Natural killer cell (primary cell): Measurements from ENCODE around the gene MAVS. TPM values are rescaled to one million over a fixed set of nuclear protein-coding genes. Genes with fewer than 3 reads are reported as not detected.
A peak's percentile ranks its signal among the peaks of the same experiment; 100 is the strongest.
"Not testable (repeated sequence)": the region's sequence is repeated elsewhere in the genome, so short reads cannot be mapped to it uniquely, and the experiment has no call there.

Experiments
- ATAC-seq, 3 donors: fragments of 150-1000 bp in 2 of 3; fragments of 200-7000 bp in 1 of 3; cut with Tn5 transposase; 1 replicate in 1 of 3; 2 replicates in 2 of 3; pipeline ENCODE4 v1.10.0; 2021; ENCODE audit warnings: mild to moderate bottlenecking in 2 of 3, moderate library complexity in 2 of 3
- DNase-seq, 2 donors: peaks; one replicate each; pipeline versions ENCODE4 v3.0.0 to v3.0.0-alpha.2; 2013 to 2021; ENCODE audit warnings: mixed read lengths in 1 of 2
- H3K27ac ChIP-seq: one replicate; pipeline ENCODE4 v1.5.1; 2013; ENCODE audit warnings: mild to moderate bottlenecking, low read length
- H3K27me3 ChIP-seq: one replicate; pipeline ENCODE4 v1.6.1; 2013; ENCODE audit warnings: low read length; ENCODE audit not compliant: control insufficient read depth, insufficient read depth
- H3K36me3 ChIP-seq: one replicate; pipeline ENCODE4 v1.6.1; 2013; ENCODE audit warnings: low read length; ENCODE audit not compliant: control insufficient read depth, insufficient read depth
- H3K4me1 ChIP-seq: one replicate; pipeline ENCODE4 v1.6.1; 2013; ENCODE audit warnings: low read length; ENCODE audit not compliant: control insufficient read depth, insufficient read depth
- H3K4me3 ChIP-seq: one replicate; pipeline ENCODE4 v1.5.1; 2013; ENCODE audit warnings: low read length
- H3K9me3 ChIP-seq: one replicate; pipeline ENCODE4 v1.6.1; 2013; ENCODE audit warnings: low read length; ENCODE audit not compliant: control insufficient read depth, insufficient read depth
- H3K27ac Mint-ChIP-seq, 2 donors: one replicate each; pipeline ENCODE4 v1.8.0; 2022; ENCODE audit warnings: mild to moderate bottlenecking in 2 of 2, mixed read lengths in 2 of 2, moderate library complexity in 1 of 2
- H3K27me3 Mint-ChIP-seq, 2 donors: one replicate each; pipeline ENCODE4 v1.8.0; 2022; ENCODE audit warnings: low read depth in 2 of 2, mixed read lengths in 2 of 2
- H3K36me3 Mint-ChIP-seq: one replicate; pipeline ENCODE4 v1.8.0; 2022; ENCODE audit warnings: mixed read lengths
- H3K4me1 Mint-ChIP-seq, 2 donors: one replicate each; pipeline ENCODE4 v1.8.0; 2022; ENCODE audit warnings: mixed read lengths in 2 of 2
- H3K4me3 Mint-ChIP-seq: one replicate; pipeline ENCODE4 v1.8.0; 2022; ENCODE audit warnings: mild to moderate bottlenecking, moderate library complexity, mixed read lengths
- H3K9me3 Mint-ChIP-seq, 2 donors: one replicate each; pipeline ENCODE4 v1.8.0; 2022; ENCODE audit warnings: mixed read lengths in 2 of 2
- CTCF ChIP-seq: fragments of 200-600 bp; IDR thresholded peaks from one replicate; pipeline ENCODE4 v1.8.0; 2022; ENCODE audit warnings: antibody characterized with exemption
- WGBS: methylation state at CpG from one replicate; pipeline ENCODE4 v1.1.7; 2013; ENCODE audit warnings: missing lambda C conversion rate; ENCODE audit not compliant: insufficient coverage; 5-methylcytosine and 5-hydroxymethylcytosine counted together
- intact Hi-C: fragments of 100-400 bp; cut with micrococcal nuclease; formaldehyde crosslinking; loops from one replicate; pipeline ENCODE4 v1.14.2; 2022
- total RNA-seq, 4 donors: library from RNA; stranded (reverse); fragments of 120-200 nt in 1 of 4; gene quantifications; one replicate each; pipeline versions ENCODE4 v1.2.3 to v1.2.4, GENCODE V29; 2013 to 2022

Gene MAVS
- total RNA-seq, 3 donors from 2014 or later (not counting 1 experiment from before 2014, with no cell fraction given) = 23.1 to 30.8 (median 26.4) TPM

- Histone ChIP-seq H3K27me3 (no peaks in the 10 kb centered on the region), H3K4me3 (no peak overlapping the region), H3K9me3 (no peaks in the 10 kb centered on the region), H3K27ac (no peak overlapping the region), H3K4me1 (peaks cover 20% of the 10 kb centered on the region), H3K36me3 (no peaks in the 10 kb centered on the region)
- DNase-seq = no peak
- no peak for TF ChIP-seq CTCF
- intact Hi-C loops = no loop called here
- H3K4me3 Mint-ChIP-seq = no peak overlapping the region
- H3K4me1 Mint-ChIP-seq = peaks cover 3 to 17% of the 10 kb centered on the region in 2 donors
- H3K27ac Mint-ChIP-seq = no peak overlapping the region
- WGBS = 69% methylated on average over 5 of the region's 5 CpGs
- no peaks in the 10 kb centered on the region for H3K9me3 Mint-ChIP-seq
- no peaks in the 10 kb centered on the region for H3K36me3 Mint-ChIP-seq
- ATAC-seq = no peak
- no peaks in the 10 kb centered on the region for H3K27me3 Mint-ChIP-seq
Observed at GRCh38 chr20:3843490-3843889, 3.1 kb upstream of the MAVS start.

DNA sequence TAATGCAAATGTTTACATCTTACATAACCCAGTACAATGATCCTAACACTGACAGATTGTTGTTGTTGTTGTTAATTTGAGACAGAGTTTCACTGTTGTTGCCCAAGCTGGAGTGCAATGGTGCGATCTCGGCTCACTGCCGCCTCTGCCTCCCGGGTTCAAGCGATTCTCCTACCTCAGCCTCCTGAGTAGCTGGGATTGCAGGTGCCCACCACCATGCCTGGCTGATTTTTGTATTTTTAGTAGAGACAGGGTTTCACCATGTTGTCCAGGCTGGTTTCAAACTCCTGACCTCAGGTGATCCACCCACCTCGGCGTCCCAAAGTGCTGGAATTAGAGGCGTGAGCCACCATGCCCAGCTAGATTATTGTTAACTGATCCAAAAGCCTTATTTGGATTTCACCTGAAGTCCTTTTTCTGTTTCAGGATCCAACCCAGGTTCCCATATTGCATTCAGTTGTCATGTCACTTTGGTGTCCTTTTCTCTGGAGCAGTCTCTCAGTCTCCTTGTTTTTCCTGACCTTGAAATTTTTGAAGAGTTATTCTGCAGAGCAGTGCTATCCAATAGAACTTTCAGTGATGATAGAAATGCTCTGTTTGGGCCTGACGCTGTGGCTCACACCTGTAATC, 2.5 kb upstream of the MAVS start:
- H3K9me3 ChIP-seq, H3K27me3 ChIP-seq, H3K36me3 ChIP-seq, H3K4me3 ChIP-seq, intact Hi-C loops, H3K36me3 Mint-ChIP-seq, ATAC-seq, H3K27ac ChIP-seq, H3K9me3 Mint-ChIP-seq, H3K27ac Mint-ChIP-seq, H3K27me3 Mint-ChIP-seq, H3K4me3 Mint-ChIP-seq, DNase-seq: not testable (repeated sequence)
- peaks cover 22% of the 10 kb centered on the region for H3K4me1 ChIP-seq
- peaks cover 9 to 23% of the 10 kb centered on the region in 2 donors for H3K4me1 Mint-ChIP-seq
- WGBS = over 99% methylated on average over 9 of the region's 9 CpGs

- TF ChIP-seq CTCF = no peak
- peak overlapping the region; percentile 89 for H3K4me3 Mint-ChIP-seq
- peak overlapping the region; percentile 81 to 89 for H3K27ac Mint-ChIP-seq
- no peaks in the 10 kb centered on the region for H3K9me3 Mint-ChIP-seq
- under 1% methylated on average over 22 of the region's 22 CpGs for WGBS
- intact Hi-C loops = loop anchor here (2.0 to 5.0 kb wide), 2 partner anchors 26 to 49 kb away; partner anchors contain the start of genes AP5S1 and CDC25B
- Histone ChIP-seq H3K27ac (peak overlapping the region; percentile 85), H3K4me1 (peaks cover 22% of the 10 kb centered on the region), H3K4me3 (peak overlapping the region; percentile 100), H3K9me3 (no peaks in the 10 kb centered on the region), H3K27me3 (no peaks in the 10 kb centered on the region), H3K36me3 (no peaks in the 10 kb centered on the region)
- ATAC-seq (no peak), DNase-seq (no peak)
- H3K27me3 Mint-ChIP-seq = no peaks in the 10 kb centered on the region
- no peaks in the 10 kb centered on the region for H3K36me3 Mint-ChIP-seq
- peaks cover 16 to 31% of the 10 kb centered on the region in 2 donors for H3K4me1 Mint-ChIP-seq
Observed at GRCh38 chr20:3846378-3846739, 275 bp upstream of the MAVS start.

GRCh38 chr20:3847429-3847940, 851 bp downstream of the MAVS start:
- no peak for DNase-seq
- Mint-ChIP-seq H3K4me3 (peak overlapping the region; percentile 89), H3K27ac (peak overlapping the region; percentile 81 to 89), H3K27me3 (no peaks in the 10 kb centered on the region), H3K4me1 (peaks cover 16 to 31% of the 10 kb centered on the region in 2 donors), H3K36me3 (no peaks in the 10 kb centered on the region), H3K9me3 (no peaks in the 10 kb centered on the region)
- intact Hi-C loops = loop anchor here (2.0 to 5.0 kb wide), 2 partner anchors 27 to 50 kb away; partner anchors contain the start of genes AP5S1 and CDC25B
- peak overlapping the region; percentile 100 for H3K4me3 ChIP-seq
- H3K36me3 ChIP-seq = no peaks in the 10 kb centered on the region
- no peak for ATAC-seq
- H3K27ac ChIP-seq = peak overlapping the region; percentile 77
- no peak for TF ChIP-seq CTCF
- peaks cover 22% of the 10 kb centered on the region for H3K4me1 ChIP-seq
- WGBS = 39% methylated on average over 8 of the region's 8 CpGs
- no peaks in the 10 kb centered on the region for H3K27me3 ChIP-seq
- H3K9me3 ChIP-seq = no peaks in the 10 kb centered on the region
